ENCODE results near the gene BBOX1.

BBOX1 gene

DNA sequence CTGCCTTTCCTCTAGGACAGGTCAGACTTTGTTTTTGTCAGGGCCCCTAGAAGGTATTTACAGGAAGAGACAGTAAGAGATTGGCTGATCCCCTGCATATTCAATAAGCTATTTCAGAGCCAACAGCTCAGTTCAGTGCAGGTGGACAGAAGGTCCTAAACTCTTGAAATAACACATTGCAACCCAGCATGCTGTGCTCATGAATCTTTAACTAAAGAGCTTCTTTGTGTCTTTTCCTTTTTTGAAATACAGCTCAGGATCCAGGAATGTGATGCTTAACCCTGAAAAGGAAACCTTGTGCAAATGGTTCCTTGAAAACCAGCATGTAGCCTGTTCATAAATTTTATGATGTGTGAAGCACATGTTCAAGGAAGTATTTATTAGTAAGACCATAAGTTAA, 43.9 kb downstream of the BBOX1 start:
- Histone ChIP-seq H3K9me3 (ENCODE audit: insufficient read depth, low read length) (no peaks in the 10 kb centered on the region), H3K27ac (ENCODE audit: low read depth, low read length) (no peak overlapping the region), H3K27me3 (ENCODE audit: low read length) (no peaks in the 10 kb centered on the region), H2AFZ (ENCODE audit: low read depth, low read length, severe bottlenecking) (no peak overlapping the region), H3K4me3 (ENCODE audit: insufficient read depth, low read length, poor library complexity, severe bottlenecking) (no peak overlapping the region), H3F3A (ENCODE audit: insufficient read depth) (no peaks in the 10 kb centered on the region), H3K36me3 (ENCODE audit: low read length) (no peaks in the 10 kb centered on the region), H4K20me1 (ENCODE audit: low read depth, low read length) (no peaks in the 10 kb centered on the region), H3K9ac (ENCODE audit: low read length) (no peak overlapping the region), H3K4me2 (ENCODE audit: low read depth, low read length, poor library complexity, severe bottlenecking) (no peak overlapping the region), H3K9me2 (replicated peaks; ENCODE audit: insufficient read depth, low read length) (no peaks in the 10 kb centered on the region), H3K79me2 (ENCODE audit: insufficient read depth, low read length) (no peaks in the 10 kb centered on the region)
- TF ChIP-seq EZH2phosphoT487 (conservative IDR thresholded peaks at IDR 0.05; ENCODE audit: low read length), result no peak
- TF ChIP-seq, protein P1, sequence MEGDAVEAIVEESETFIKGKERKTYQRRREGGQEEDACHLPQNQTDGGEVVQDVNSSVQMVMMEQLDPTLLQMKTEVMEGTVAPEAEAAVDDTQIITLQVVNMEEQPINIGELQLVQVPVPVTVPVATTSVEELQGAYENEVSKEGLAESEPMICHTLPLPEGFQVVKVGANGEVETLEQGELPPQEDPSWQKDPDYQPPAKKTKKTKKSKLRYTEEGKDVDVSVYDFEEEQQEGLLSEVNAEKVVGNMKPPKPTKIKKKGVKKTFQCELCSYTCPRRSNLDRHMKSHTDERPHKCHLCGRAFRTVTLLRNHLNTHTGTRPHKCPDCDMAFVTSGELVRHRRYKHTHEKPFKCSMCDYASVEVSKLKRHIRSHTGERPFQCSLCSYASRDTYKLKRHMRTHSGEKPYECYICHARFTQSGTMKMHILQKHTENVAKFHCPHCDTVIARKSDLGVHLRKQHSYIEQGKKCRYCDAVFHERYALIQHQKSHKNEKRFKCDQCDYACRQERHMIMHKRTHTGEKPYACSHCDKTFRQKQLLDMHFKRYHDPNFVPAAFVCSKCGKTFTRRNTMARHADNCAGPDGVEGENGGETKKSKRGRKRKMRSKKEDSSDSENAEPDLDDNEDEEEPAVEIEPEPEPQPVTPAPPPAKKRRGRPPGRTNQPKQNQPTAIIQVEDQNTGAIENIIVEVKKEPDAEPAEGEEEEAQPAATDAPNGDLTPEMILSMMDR (IDR thresholded peaks at IDR 0.05; ENCODE audit: insufficient read depth, low read length, poor library complexity, severe bottlenecking), result no peak

DNA sequence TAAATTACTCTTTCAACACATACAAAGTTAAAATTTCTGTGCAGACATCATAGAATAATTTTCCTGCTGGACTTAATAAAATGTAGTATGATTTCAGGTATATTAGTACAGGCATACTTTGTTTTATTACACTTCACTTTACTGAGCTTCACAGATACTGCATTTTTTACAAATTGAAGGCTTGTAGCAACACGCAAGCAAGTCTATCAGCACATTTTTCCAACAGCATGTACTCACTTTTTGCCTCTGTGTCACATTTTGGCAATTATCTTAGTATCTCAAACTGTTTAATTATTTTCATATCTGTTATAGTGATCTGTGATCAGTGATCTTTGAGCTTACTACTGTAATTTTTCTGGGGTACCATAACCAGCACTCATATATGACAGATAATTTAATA, 44.5 kb downstream of the BBOX1 start:
- H3F3A ChIP-seq (ENCODE audit: insufficient read depth), result no peaks in the 10 kb centered on the region
- no peak overlapping the region for H3K27ac ChIP-seq (ENCODE audit: low read depth, low read length)
- no peak overlapping the region for H2AFZ ChIP-seq (ENCODE audit: low read depth, low read length, severe bottlenecking)
- H3K9ac ChIP-seq (ENCODE audit: low read length), result no peak overlapping the region
- H3K9me2 ChIP-seq (replicated peaks; ENCODE audit: insufficient read depth, low read length), result no peaks in the 10 kb centered on the region
- H3K9me3 ChIP-seq (ENCODE audit: insufficient read depth, low read length), result no peaks in the 10 kb centered on the region
- no peak overlapping the region for H3K4me2 ChIP-seq (ENCODE audit: low read depth, low read length, poor library complexity, severe bottlenecking)
- H3K36me3 ChIP-seq (ENCODE audit: low read length), result no peaks in the 10 kb centered on the region
- H3K27me3 ChIP-seq (ENCODE audit: low read length), result no peaks in the 10 kb centered on the region
- no peaks in the 10 kb centered on the region for H3K79me2 ChIP-seq (ENCODE audit: insufficient read depth, low read length)
- no peak overlapping the region for H3K4me3 ChIP-seq (ENCODE audit: insufficient read depth, low read length, poor library complexity, severe bottlenecking)
- no peaks in the 10 kb centered on the region for H4K20me1 ChIP-seq (ENCODE audit: low read depth, low read length)
- no peak for TF ChIP-seq EZH2phosphoT487 (conservative IDR thresholded peaks at IDR 0.05; ENCODE audit: low read length)
- TF ChIP-seq, protein P1 (IDR thresholded peaks at IDR 0.05; ENCODE audit: insufficient read depth, low read length, poor library complexity, severe bottlenecking), result no peak

DNA sequence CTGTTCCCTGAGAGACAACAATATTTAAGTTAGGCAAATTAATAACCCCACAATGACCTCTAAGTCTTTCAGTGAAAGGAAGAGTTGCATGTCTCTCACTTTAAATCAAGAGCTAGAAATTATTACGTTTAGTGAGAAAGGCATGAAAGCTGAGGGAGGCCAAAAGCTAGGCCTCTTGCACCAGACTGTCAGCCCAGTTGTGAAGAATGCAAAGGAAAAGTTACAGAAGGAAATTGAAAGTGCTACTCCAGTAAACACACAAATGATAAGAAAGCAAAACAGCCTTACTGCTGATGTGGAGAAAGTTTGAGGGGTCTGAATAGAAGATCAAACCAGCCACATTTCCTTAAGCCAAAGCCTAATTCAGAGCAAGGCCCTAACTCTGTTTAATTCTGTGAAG, 45.0 kb downstream of the BBOX1 start:
- H2AFZ ChIP-seq (ENCODE audit: low read depth, low read length, severe bottlenecking), result no peak overlapping the region
- H3K36me3 ChIP-seq (ENCODE audit: low read length), result no peaks in the 10 kb centered on the region
- H3K27ac ChIP-seq (ENCODE audit: low read depth, low read length), result no peak overlapping the region
- no peaks in the 10 kb centered on the region for H3K79me2 ChIP-seq (ENCODE audit: insufficient read depth, low read length)
- TF ChIP-seq, protein P1 (IDR thresholded peaks at IDR 0.05; ENCODE audit: insufficient read depth, low read length, poor library complexity, severe bottlenecking), result no peak
- no peak for TF ChIP-seq EZH2phosphoT487 (conservative IDR thresholded peaks at IDR 0.05; ENCODE audit: low read length)
- no peaks in the 10 kb centered on the region for H3F3A ChIP-seq (ENCODE audit: insufficient read depth)
- no peaks in the 10 kb centered on the region for H3K27me3 ChIP-seq (ENCODE audit: low read length)
- no peaks in the 10 kb centered on the region for H3K9me3 ChIP-seq (ENCODE audit: insufficient read depth, low read length)
- no peaks in the 10 kb centered on the region for H3K9me2 ChIP-seq (replicated peaks; ENCODE audit: insufficient read depth, low read length)
- H4K20me1 ChIP-seq (ENCODE audit: low read depth, low read length), result no peaks in the 10 kb centered on the region
- H3K4me2 ChIP-seq (ENCODE audit: low read depth, low read length, poor library complexity, severe bottlenecking), result no peak overlapping the region
- no peak overlapping the region for H3K4me3 ChIP-seq (ENCODE audit: insufficient read depth, low read length, poor library complexity, severe bottlenecking)
- H3K9ac ChIP-seq (ENCODE audit: low read length), result no peak overlapping the region

Measured in SU-DHL-6 (cell line).